Measurements from ENCODE around the gene SYNPO.

- no peak for TF ChIP-seq CTCF (conservative IDR thresholded peaks at IDR 0.05)
- TF ChIP-seq ZFX (IDR thresholded peaks at IDR 0.05): no peak
Observed at GRCh38 chr5:150598821-150599273, 41.6 kb upstream of the SYNPO start.
